SK-N-MC (cell line): ENCODE measurements around the gene TTF1.

Experiments
- EZH2 ChIP-seq: fragments of 200-600 bp; sonication (generic); IDR thresholded peaks from one replicate; pipeline ENCODE4 v1.6.1; 2017; ENCODE audit warnings: antibody characterized with exemption
- POLR2AphosphoS5 ChIP-seq: IDR thresholded peaks from 2 replicates; pipeline ENCODE4 v1.6.1; 2012; ENCODE audit warnings: mild to moderate bottlenecking, low read depth, low read length, borderline replicate concordance

DNA sequence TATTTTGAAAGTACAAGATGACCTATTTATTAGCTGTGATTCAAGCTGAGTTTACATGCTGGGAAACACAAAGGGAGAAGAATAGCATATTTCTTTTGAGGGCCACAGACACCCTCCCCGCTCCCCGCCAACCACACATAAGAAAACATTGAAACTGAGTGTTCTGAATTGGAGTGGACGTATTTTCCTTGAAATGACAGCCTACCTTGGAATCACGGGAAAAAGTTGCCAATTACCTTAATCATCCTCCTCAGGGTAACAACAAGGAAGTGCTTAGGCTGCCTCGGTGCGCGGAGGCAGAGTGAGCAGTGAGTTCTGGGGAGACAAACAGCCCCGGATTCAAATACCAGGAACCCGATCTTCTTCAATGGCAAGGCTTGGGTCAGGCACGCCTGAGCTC lies 34.8 kb upstream of the TTF1 start:
- TF ChIP-seq POLR2AphosphoS5 (no peak), EZH2 (no peak)
